ENCODE data around the gene NRXN2. TPM values are rescaled to one million over a fixed set of nuclear protein-coding genes. Genes with fewer than 3 reads are reported as not detected.

Gene NRXN2
- total RNA-seq, 2 experiments from 2014 or later: 0.07 to 0.22 TPM

DNA sequence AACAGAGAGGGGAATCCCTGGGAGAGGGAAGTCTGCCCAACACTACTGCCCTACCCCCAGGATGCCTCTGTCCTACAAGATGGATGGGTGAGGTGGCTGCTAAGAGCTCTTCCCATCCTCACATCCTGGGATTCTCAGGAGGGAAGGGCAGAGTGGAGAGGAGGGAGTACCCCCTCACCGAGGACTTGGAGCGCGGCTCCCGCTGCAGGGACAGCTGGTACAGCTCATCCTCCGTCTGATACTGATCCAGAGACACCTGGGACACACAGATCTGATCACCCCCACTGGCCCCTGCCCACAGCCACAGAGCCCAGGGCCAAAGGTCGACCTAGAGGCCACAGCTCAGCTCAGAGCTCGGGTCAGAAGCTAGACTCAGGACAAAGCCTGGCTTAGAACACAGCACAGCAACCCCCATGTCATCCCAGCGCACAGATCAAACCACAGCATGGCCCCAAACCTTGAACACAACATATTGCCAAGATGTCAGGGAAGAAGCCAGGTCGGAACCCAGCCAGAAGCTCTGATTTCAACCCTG lies 12.8 kb upstream of the NRXN2 start:
- intact Hi-C loops (cut with micrococcal nuclease): no loop called here
- TF ChIP-seq, protein P1, sequence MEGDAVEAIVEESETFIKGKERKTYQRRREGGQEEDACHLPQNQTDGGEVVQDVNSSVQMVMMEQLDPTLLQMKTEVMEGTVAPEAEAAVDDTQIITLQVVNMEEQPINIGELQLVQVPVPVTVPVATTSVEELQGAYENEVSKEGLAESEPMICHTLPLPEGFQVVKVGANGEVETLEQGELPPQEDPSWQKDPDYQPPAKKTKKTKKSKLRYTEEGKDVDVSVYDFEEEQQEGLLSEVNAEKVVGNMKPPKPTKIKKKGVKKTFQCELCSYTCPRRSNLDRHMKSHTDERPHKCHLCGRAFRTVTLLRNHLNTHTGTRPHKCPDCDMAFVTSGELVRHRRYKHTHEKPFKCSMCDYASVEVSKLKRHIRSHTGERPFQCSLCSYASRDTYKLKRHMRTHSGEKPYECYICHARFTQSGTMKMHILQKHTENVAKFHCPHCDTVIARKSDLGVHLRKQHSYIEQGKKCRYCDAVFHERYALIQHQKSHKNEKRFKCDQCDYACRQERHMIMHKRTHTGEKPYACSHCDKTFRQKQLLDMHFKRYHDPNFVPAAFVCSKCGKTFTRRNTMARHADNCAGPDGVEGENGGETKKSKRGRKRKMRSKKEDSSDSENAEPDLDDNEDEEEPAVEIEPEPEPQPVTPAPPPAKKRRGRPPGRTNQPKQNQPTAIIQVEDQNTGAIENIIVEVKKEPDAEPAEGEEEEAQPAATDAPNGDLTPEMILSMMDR (IDR thresholded peaks at IDR 0.05): no peak
- POLR2A ChIA-PET: interaction anchor here (1.4 kb wide), 1 partner anchor 10 kb away, joined by 4 read pairs; no protein-coding TSS in a partner anchor
- DNase-seq: no peak
- Mint-ChIP-seq H3K4me3 (no peak overlapping the region), H3K4me1 (ENCODE audit: low read depth) (peaks cover 20% of the 10 kb centered on the region), H3K27me3 (no peaks in the 10 kb centered on the region), H3K36me3 (ENCODE audit: low read depth) (peaks cover 5% of the 10 kb centered on the region), H3K9me3 (no peaks in the 10 kb centered on the region), H3K27ac (peak overlapping the region; percentile 34)
- CTCF ChIA-PET: interaction anchor here (0.7 to 2.6 kb wide), 6 partner anchors 9 to 85 kb away, joined by 3 to 11 read pairs (median 4); partner anchors contain the start of gene PYGM
- no peak for ATAC-seq

DNA sequence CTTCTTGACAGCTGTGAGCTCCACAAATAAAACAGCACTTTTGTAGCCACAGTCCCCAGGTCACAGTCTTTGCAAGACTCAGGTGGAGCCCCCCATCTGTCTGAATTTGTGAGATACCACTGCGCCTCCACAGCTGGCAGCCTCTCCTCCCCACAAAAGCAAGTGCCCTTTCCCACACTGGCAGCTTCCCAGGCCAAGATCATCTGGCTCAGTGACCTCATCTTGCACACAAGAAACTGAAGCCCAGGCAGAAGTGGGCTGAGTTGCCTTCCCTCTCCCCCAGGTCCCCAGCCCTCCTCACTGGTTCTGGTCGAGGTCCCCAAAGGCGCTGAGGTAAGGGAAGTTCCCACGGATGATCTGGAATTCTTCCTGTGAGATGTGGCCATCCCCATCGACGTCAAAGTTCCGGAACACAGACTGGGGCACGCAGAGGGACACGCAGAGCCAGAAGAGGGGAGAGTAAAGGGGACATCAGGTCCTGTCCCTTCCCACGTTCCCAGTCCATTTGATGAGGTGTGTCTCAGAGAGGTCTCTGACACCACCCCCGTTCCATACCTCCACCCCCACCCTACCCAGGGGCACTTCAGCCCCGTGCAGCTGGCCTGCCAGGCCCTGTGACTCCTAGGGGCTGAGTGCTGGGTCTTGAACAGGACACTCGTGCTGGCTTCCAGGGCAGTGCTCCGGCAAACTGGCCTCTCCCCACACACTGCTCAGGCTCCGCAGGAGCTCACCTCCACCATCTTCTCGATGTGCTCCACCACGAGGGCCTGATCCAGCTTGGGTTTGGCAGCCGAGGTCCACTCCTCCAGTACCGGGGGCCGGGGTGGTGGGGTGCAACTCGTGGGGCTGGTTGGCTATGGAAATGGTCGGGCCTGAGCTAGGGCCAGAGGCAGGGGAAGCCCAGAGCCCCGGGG lies 12.1 kb upstream of the NRXN2 start:
- ChIA-PET POLR2A (interaction anchor here (0.7 to 1.4 kb wide), 2 partner anchors 9 to 528 kb away, joined by 3 to 4 read pairs; no protein-coding TSS in a partner anchor), CTCF (interaction anchor here (0.7 to 3.0 kb wide), 8 partner anchors 8 to 84 kb away, joined by 3 to 21 read pairs (median 4); partner anchors contain the start of genes PYGM and RASGRP2)
- TF ChIP-seq, protein P1 (IDR thresholded peaks at IDR 0.05): no peak
- Mint-ChIP-seq H3K4me1 (ENCODE audit: low read depth) (peaks cover 18% of the 10 kb centered on the region), H3K27ac (peak overlapping the region; percentile 71), H3K4me3 (no peak overlapping the region), H3K36me3 (ENCODE audit: low read depth) (peaks cover 5% of the 10 kb centered on the region), H3K27me3 (no peaks in the 10 kb centered on the region), H3K9me3 (no peaks in the 10 kb centered on the region)
- intact Hi-C loops (cut with micrococcal nuclease): no loop called here
- no peak for ATAC-seq
- no peak for DNase-seq

DNA sequence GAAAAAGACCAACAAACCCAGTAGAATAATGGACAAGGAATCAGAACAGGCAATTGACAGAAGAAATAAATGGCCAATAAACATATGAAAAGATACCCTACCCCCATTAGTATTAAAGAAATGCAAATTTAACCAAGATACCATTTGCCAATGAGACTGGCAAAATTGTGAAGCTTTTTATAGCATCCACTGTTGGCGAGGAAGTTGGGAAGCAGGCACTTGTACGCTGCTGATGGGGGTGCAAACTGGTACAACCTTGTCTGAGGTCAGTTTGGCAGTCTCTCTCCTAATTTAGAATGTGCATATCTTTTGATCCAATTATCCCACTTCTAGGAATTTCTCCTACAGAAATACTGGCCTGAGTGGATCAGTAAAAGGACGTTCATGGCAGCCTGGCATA lies 8.6 kb upstream of the NRXN2 start:
- DNase-seq (no peak), ATAC-seq (no peak)
- ChIA-PET POLR2A (no interaction called here), CTCF (interaction anchor here (1.2 kb wide), 1 partner anchor 43 kb away, joined by 3 read pairs; no protein-coding TSS in a partner anchor)
- Mint-ChIP-seq H3K9me3 (no peaks in the 10 kb centered on the region), H3K27me3 (no peaks in the 10 kb centered on the region), H3K36me3 (ENCODE audit: low read depth) (peaks cover 6% of the 10 kb centered on the region), H3K27ac (no peak overlapping the region), H3K4me3 (no peak overlapping the region), H3K4me1 (ENCODE audit: low read depth) (peaks cover 14% of the 10 kb centered on the region)
- intact Hi-C loops (cut with micrococcal nuclease): no loop called here
- TF ChIP-seq, protein P1 (IDR thresholded peaks at IDR 0.05): no peak

DNA sequence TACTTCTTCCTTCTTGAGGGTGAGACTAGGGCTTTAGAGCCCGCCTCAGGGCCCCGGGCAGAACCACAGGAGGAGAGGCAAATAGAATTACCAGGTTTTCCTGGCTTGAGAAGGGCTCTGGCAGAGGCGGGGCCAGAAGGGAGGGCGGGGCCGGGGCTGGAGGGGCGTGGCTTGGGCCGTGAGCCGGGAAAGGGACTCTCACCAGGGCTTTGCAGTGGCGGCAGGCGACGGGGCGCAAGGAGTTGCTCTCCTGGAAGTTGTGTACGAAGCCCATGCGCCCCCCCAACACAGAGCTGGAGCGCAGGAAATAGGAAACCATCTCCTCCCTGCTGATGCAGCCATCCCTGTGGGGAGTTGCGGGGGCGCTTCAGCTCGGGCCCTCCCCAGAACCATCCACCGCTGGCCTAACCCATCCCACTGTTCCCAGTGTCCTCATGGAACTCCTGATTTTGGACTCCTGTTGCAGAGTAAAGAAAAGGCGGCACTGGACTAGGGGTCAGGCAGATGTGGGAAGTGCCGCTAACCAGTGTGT lies 6.9 kb upstream of the NRXN2 start:
- no peaks in the 10 kb centered on the region for H3K9me3 Mint-ChIP-seq
- H3K4me1 Mint-ChIP-seq (ENCODE audit: low read depth): peaks cover 14% of the 10 kb centered on the region
- H3K36me3 Mint-ChIP-seq (ENCODE audit: low read depth): peaks cover 6% of the 10 kb centered on the region
- intact Hi-C loops (cut with micrococcal nuclease): no loop called here
- DNase-seq (peak; percentile 36), ATAC-seq (peak; percentile 59)
- no peaks in the 10 kb centered on the region for H3K27me3 Mint-ChIP-seq
- TF ChIP-seq, protein P1 (IDR thresholded peaks at IDR 0.05): no peak
- no peak overlapping the region for H3K4me3 Mint-ChIP-seq
- no peak overlapping the region for H3K27ac Mint-ChIP-seq
- POLR2A ChIA-PET: interaction anchor here (1.0 kb wide), 1 partner anchor 8 kb away, joined by 3 read pairs; no protein-coding TSS in a partner anchor
- CTCF ChIA-PET: no interaction called here
